Stimulated activated CD8-positive, alpha-beta memory T cell treated with anti-CD3 and anti-CD28 coated beads, Interleukin-12 subunit alpha, Interleukin-12 subunit beta, amount 100 ng/mL, for 24 hours (primary cell): ENCODE data around the gene ALDH1A3.

Experiments used
- DNase-seq: peaks from one replicate; pipeline ENCODE4 v3.0.0-alpha.2; 2020; ENCODE audit errors: extremely low read depth

ALDH1A3 gene

DNA sequence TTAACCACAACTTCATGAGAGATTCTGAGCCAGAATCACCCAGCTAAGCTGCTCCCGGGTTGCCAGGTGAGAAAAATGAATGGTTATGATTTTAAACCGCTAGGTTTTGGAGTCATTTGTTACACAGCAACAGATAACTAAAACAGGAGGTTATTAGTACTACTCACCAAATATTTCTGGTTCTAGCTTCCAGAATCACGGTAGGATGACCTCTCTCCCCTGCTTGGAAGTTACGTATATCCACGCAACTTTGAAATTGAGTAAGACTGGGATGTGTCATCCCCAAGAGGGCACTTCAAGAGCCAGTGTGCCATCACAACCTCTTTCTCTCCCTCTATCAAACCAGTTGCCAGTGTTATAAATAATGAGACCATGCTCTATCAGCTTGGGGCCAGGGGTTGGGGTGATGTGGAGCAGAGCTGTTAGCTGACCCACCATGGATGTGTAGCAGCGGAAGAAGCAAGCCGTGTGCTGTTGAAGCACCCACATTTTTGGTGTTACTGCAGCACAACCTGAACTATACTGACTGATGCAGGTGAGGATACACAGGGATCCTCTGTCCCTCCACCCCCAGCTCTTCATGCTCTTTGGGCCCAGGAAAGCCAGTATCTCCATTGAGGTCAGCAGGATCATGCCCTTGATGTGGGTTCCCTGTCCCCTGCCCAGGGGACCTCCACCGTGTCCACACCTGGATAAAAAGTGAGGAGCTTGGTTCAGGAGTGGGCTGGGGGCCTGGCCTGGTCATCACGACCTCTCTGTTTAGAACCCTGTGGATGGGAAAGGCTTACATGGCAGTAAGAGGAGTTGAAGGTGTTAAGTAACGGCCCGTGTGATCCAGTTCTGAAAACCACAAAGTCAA lies 19.4 kb upstream of the ALDH1A3 start:
- DNase-seq = no peak

DNA sequence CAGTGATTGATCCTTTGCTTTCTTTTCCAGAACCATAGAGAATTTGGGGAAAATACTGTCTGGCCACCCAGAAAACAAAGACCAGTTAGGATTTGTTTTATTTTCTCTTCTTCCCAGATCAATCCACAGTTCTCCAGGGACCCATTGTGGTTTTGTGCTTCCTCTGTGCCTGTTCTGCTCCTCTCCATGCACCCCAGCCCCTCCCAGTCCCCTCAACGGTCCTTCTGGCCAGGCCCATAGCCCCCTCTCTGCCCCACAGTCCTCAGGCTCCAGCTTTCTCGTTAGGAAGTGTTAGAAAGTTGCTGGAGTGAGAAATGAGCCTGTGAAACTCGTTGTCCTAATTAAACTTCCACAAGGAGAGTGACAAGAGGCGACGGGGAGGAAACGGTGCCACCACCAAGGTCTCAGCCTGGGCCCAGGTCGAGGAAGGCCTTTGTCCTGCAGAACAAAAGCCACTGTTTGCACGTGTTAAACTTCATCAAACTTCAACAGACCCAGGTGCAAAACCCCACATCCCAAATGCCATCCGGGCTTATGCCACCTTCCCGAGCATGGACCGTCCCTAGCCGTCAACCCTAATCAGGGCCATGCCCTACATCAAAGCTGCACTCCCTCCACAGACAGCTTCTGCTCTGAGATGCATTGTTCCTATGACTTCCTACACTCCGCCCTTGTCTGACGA lies 18.7 kb upstream of the ALDH1A3 start:
- DNase-seq = no peak

DNA sequence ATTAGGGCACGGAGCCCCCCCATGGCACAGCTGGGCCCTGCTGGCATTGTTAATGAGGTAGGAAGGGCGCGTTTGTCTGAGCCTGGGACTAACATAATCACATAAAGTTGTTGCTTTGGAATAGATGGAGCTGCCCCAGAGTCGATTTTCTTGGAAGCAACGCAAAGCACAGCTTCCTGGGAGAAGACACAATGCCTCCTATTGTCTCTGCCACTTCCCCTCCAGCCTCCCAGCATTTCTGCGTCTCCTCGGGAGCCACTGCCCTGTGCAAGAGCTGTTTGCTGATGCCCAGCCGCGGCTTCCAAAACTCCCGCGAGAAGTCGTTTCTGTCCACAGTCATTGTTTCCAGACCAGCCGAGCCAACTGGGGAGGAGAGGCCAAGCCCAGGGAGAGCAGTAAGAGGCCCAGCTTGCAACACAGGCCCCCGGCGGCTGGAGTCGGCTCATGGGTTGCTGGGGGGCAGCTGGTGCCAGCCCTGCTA lies 18.1 kb upstream of the ALDH1A3 start:
- DNase-seq = no peak

DNA sequence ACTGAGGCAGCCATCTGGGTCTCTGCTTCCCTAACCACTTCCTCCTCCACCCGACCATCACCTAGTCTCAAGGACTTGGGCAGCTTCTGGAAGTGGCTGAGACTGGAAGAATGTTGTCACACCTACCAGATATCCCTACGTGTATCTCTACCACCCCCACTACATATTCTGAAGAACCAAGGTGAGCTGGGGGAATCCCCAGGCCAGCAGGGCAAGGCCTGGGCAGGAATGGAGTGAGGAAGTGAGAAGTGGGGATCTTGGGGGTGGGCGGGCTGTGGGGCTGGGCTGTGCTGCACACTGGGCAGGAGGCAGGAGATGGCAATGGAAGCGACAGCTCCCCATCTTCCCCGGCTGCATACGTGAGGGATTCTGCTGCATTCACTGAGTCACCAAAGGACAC lies 17.5 kb upstream of the ALDH1A3 start:
- no peak for DNase-seq

DNA sequence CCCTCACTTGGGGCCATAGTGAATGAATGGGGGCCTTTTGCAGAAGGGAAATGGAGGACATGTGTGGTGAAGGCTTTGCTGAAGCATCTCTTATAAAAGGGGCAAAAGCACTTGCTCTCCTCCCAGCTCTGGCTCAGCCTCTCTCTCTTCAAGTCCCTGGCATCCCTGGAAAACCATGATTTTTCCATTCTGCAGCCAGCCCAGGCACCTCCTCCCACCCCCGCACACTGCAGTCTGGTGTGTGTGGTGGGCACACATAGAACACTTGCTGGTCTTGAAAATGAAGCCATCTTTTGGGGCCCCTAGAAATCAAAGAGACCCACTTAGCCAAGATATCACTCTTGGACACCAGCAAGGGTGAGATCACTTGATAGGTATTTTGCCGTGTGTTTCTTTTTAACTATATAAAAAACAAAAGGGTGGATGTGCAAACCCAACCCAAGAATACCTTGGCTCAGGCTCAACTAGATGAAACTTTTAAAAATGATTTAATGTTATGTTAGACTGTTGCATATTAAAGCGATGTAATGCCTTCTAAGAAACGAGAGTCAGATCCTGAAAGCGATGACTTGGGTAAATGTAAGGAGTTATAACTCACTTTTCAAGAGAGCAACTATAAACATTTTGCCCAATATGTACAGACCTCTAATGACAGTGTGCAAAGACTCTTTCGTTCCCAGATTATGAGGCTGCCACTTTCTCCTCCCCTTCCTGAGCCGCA lies 16.4 kb upstream of the ALDH1A3 start:
- DNase-seq = no peak

DNA sequence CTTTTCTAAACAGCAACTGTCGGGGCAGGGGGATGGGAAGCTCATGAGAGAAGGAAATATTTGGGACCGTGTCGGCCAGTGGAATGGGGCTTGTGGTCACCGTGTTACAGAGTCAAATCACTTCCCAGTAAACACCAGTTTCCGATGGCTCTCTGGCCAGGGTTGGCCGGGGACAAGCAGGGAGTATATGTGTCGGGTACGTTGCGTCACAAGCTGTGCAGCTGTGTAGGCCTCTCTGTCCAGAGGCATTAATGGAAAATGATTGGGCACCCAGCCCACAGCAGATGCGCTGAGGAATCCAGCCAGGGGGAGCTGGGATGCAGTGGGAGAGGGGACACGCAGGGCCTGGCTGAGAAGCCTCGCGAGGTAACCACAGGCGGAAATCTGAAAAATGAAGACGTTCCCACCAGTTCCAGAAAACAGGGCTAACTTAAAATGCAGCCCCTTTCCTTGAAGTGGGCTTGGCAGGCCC lies 15.8 kb upstream of the ALDH1A3 start:
- DNase-seq = no peak

DNA sequence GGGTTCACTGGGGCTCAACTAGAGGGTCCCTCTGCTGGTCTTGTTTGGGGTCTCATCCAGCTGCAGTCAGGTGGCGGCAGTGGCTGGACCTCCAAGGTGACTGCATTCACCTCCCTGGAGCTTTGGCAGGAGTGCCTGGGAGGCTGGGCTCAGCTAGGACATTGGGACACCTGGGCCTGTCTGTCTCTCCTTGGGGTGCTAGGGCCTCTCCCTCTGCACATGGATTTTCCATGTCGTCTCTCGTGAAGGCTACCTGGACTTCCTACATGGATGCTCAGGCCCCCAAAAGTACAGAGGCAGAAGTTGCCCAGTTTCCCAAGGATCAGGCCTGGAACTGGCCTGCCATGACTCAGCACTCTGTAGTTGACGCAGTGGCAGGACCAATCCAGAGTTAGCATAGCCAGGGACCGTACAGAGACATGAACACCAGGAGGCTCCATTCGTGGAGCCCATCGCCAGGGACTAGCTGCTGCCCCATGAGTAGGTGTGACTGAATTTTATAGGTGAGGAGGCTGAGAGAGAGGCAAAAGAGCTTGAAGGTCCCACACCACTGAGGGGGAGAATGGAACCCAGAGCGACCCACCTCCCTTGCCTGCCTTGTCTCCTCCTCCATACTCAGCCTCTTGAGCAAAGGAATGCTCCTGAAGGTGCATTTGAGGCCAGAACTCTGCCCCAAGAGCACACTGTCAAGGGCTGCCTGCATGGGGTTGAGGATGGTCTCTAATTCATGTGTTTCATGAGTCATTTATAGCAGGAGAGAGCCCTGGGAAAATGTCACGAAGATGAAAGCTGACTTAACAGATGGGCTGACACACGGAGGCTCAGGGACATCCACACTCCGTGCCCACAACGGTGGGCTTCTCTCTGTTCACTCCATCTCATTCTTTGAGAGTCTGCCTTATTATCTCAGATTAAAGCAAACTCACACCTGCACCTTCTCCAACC lies 13.0 kb upstream of the ALDH1A3 start:
- no peak for DNase-seq

DNA sequence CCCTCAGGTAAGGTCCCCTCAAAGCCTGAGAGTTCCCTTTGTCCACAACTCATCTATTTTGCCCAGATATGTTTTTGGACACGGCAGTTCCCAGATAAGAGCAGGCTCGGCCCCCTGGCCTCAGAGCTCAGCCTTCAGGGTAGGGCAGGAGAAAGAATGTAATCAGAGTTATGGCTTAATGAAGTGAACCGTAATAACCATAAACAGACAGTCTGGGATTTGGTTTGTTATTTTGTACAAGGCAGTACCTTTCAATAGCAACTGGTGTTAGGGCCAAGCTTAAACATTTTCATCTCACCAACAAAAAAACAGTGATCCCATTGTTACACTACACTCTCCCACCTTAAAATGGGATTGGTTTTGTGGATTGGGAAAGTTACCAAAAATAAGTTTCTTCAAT lies 12.2 kb upstream of the ALDH1A3 start:
- DNase-seq = no peak

DNA sequence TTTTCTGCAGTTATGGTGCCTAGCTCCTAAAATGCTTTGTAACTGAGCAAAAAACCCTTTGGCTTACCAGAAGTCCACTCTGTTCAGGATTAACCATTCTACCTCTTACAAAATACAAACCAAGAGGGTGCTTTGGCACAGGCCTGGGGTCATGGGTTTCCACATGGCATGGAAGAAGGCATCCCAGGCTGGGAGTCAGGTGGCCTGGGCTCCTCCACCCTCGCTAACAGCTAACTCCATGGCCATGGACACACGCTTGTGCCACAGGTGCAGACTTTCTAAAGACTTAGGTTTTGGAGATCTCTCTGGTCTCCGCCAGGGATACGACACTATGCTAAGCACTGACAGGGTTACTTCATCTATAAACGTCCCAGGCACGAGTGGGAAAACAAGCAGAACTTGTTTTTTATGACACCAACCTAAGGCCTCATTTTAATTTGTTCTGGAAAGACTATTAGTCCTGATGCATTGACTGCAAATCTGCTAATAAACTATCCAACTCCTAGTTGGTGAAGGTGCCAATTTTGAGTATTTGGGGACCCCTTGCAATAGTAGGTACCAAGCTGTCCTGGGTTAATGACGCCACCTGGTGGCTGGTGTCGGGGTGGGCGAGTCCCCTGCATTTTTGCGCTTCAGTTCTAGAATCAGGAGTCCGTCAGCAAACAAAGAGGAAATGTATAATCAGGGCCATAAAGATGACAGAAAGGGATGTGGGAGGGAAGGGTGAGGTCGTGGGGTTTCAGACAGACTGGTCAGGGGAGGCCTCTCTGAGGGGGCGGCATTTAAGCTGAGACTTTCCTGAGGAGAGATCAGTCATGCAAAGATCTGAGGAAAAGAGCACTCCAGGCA lies 10.3 kb upstream of the ALDH1A3 start:
- no peak for DNase-seq

DNA sequence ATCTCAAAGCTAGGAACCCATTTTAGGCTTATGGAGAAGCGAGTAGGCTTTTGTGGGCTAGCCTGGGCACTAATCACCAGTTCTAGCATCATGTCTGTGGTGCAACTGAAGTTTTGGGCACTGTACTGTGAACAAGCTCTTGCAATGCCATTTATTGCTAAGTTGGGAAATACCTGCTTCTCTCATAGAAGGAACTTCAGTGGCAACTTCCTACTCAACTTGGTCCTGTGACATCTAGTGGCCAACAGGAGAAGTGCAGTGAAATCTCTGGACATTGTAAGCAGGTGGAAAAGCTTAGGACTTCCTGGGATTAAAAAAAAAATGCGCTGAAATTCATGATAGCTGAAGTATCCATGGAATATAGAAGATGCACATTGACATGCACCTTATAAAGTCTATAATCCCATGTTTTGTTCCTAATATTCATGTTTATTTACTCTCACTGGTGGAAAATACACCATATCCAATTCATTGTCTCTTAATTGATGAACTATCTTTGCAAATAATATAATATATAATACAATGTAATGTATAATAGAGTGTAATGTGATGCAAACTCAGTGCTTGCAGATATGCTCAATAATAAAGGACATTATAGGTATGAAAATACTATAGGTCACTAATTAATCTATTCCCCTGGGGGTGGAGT lies 6.5 kb upstream of the ALDH1A3 start:
- DNase-seq = no peak

DNA sequence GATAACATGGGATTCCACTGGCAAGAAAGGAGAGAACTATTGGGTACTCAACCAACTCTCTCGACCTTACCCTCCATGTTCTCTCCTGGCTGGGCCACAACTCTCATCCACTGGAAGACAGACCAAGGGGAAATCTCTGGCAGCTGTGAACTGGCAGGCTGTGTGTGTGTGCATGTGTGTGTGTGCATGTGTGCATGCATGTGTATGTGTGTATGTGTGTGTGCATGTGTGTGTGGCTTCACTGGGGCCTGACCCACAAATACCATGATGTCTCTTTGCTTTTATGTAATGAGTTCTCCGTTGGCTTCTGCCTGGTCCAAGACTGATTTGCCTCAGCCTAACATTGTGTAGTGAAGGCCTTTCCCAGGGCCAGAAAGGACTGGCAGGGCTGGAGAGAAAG lies 4.1 kb upstream of the ALDH1A3 start:
- no peak for DNase-seq

DNA sequence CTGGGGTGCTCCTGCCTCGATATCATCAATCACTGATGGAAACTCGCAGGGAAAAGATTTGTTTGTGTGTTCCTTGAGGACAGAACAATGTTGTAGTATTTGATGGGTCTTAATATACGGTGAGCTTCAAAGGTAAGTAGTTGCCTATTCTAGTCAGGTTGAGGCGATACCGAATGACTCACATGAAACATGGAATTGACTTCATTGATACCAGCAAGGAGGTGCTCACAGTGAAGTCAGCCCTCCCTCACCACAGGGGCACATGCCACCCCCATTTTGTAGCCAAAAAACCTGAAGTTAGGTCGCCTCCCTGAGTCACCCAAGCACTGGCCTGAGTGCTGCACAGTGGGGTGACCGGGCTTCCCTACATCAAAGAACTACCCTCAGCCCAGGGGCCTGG lies 3.7 kb upstream of the ALDH1A3 start:
- no peak for DNase-seq

DNA sequence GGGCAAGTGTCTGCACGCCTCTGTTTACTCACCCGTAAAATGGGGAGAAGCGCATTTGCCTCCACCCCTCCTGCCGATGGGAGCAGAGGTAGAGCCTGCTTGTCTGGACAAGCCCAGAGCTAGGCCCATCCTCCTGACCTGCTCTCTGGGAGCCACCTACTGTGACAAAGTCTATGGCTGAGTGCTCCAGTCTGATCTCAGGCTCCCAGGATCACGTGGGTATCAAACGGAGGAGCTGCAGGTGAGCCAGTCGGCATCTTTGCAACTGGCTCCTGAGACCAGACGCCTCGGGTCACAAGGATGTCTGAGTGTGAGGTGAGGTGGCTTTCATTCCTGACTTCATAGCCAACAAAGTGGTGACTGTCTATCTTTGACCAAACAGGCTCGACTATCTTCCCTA lies 2.1 kb upstream of the ALDH1A3 start:
- DNase-seq = no peak

DNA sequence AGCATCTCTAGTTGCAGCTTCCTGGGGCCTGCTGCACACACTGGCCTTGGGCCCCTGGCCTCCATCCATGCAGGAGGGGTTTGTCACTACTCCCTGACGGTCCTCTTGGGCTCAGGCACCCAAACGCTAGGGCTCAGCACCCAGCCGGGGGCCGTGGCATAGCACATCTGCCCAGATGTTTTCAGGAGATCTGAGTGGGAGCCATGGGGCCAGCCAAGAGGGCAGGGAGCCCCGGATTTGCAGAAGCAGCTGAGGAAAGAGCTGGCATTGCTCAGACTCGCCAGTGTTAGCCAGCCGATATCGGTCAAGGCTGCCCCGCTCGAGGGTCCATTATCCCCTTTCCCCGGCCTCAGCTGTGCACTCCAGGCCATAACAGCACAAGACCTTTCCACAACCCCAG lies 1.5 kb upstream of the ALDH1A3 start:
- no peak for DNase-seq

DNA sequence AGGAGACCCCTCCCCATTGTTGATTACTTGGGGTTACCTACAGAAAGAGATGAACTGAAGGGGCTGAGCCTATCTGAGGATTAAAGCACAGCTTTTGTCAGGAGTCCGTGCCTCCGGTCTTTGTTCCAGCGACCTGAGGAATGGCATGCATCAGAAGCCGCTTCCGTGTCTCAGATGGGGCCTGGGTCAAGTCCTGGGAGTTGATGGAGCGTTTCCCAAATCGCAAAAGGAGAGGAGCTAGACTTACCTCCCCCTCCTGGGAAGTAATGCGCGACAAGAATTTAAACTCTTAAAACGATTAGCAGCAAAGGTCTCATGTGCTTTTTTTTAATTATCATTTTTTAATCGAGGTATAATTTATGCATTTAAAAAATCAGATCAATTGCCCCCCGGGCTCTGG lies 983 bp upstream of the ALDH1A3 start:
- no peak for DNase-seq

DNA sequence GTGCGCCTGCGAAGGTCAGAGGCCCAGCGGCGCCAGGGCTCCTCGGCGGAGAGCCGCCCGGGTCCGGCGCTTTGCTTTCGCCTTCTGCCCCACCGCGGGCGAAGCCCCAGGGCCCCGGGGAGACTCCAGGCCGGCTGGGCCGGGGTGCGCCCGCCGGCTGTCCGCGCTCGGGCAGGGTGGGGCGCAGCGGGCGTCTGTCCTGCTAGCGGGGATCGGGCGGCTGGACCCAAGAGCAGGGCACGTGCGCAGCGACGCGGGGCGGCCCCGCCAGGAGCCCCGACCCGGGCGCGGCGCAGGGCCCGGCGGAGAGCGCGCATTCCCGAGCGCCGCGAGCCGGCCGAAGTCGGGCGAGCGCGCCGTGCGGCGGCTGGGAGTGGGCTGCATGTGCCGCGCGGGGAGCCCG lies 569 bp upstream of the ALDH1A3 start:
- no peak for DNase-seq

DNA sequence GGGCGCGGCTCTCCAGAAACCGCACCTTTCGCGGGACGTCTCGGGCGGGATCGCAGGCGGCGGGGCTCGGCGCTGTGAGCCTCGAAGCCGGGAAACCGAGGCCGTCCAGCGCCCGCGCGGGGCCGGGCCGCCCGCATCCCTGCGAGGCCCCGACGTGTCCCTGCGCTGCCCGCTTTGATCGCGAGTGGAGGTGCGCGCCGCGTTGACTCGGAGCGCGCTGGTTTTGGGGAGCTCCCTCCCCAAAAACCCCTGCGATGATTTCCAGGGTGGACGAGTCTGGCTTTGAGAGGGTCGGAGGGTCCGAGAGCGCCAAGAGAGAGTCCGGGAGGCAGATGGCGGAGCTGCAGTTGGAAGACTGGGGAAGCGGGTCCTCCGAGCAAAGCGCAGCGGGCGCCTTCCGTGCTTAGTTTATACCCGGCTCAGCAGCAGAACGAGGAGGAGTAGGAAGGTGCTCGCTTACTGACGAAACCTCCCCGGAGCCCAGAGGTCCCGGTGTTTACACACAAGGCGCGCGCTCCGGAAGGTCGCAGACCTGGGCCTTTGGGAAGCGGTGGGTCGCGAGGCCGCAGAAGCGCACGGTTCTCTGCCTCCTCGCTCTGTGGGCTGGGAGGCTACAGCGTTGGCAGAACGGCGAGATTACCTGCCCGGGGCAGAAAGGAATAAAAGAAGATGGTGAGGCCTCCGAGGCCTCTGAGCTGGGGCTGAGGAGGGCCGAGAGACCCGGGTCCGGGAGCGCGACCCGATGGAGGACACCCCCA lies 687 bp downstream of the ALDH1A3 start:
- DNase-seq = no peak

DNA sequence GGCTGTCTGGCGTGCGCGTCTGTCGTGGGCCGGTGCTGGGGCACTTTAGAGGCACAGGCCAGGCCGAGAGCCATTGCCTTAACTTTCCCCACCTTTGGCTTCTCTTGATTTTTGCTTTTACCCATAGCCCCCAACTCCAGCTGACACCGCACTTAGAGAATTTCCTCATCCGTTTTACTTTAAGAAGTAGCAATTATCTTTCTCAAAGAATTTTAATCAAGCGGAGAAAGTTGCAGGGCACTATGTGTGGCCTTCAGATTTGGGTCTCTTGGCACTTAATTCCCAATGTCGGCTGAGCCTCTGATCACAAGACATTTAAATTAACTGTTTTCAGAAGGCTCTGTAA lies 1.2 kb downstream of the ALDH1A3 start:
- DNase-seq = no peak
